Activated gamma-delta T cell treated with Interleukin-2 at 50 U/mL for 16 hours (primary cell): Measurements from ENCODE around the gene HSF4.

Source experiments
- DNase-seq: peaks from one replicate; pipeline ENCODE4 v3.0.0-alpha.2; 2020

HSF4 gene

DNA sequence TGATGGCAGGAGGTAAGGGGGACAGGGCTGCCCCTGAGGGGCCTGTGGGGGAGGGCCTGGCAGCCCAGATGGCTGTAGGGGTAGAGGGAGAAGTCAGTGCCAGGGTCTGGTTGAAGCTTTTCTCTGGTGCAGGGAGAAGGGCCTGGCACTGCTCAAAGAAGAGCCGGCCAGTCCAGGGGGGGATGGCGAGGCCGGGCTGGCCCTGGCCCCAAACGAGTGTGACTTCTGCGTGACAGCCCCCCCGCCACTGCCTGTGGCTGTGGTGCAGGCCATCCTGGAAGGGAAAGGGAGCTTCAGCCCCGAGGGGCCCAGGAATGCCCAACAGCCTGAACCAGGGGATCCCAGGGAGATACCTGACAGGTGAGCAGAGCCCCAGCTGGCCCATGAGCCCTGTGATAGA is 3.0 kb downstream of the HSF4 start:
- DNase-seq = no peak

DNA sequence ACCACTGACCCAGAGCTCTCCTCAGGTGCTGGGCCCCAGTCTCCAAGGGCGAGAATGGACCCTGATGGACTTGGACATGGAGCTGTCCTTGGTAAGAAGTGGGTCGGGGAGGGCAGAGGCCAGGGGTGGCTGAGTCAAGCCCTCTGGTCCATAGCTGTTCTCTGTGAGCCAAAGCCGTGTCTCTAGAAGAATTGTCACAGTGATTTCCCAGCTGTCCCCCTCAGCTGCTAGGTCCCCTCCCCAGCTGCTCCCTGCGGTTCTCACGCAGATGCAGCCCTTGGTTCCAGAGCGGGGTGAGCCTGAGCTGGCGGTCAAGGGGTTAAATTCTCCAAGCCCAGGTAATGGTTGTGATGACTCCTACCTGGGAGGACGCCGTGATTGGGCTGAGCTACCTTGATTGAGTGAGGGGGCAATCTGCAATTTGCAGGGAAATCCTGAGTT is 4.5 kb downstream of the HSF4 start:
- no peak for DNase-seq

DNA sequence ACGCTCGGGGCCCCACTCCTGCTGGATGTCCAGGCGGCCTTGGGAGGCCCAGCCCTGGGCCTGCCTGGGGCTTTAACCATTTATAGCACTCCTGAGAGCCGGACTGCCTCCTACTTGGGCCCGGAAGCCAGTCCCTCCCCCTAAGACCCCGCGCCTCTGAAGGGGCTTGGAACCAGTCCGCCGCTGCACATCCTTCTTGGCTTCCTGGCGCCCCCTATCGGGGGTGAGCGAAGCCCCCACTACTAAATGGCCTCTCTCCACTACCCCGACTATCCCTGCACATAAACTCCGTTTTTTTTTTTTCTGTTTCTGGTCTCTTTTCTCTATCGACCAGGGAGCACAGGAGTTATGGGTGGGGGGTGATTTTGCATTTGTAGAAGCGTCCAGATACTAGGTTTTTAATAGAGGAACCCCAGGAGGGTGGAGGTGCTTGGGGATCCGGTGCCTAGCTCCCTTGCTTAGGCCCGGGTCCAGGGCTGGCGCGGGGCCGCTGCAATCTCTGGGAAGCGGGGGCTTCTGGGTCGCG is 5.2 kb downstream of the HSF4 start:
- DNase-seq = no peak

DNA sequence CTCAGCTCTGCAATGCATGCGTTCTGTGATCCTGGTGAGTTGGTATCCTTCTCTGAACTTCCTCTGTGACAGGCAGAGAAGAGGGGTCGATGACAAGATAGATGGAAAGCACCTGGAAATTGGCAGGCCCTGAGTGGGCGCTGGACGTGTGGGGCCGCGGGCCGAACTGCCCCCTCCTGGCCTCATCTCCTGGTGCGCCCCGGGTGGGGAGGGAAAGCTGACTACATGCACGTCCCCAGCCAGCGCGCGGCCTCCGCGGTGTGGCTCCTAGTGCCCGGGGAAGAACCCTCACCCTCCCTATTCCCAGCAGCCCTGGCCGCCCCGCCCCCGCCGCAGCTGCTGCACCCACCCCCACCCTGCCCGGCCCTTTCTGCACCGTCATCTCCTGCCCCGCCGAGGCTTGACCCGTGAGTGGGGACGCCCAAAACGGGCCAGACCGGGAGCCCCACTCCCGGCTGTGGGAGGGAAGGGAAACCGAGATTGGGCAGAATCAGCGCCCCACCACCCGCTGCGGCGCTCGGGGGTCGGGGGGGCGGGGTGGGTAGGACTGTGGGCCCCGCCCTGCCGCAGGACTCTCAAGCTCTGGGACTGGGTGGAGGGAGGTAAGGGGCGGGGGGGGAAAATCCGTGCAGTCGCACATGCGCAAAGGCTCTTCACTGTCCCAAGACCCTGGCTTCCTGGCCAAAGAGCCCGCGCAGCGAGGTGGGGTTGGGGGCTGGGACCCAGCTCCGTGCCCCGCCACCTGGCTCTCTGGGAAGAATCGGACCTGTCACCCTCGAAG is 5.8 kb downstream of the HSF4 start, which contains the start of gene NOL3:
NOL3 (plus strand) TSS at position 371 of the 781 bp plus-strand sequence.
- DNase-seq = no peak

DNA sequence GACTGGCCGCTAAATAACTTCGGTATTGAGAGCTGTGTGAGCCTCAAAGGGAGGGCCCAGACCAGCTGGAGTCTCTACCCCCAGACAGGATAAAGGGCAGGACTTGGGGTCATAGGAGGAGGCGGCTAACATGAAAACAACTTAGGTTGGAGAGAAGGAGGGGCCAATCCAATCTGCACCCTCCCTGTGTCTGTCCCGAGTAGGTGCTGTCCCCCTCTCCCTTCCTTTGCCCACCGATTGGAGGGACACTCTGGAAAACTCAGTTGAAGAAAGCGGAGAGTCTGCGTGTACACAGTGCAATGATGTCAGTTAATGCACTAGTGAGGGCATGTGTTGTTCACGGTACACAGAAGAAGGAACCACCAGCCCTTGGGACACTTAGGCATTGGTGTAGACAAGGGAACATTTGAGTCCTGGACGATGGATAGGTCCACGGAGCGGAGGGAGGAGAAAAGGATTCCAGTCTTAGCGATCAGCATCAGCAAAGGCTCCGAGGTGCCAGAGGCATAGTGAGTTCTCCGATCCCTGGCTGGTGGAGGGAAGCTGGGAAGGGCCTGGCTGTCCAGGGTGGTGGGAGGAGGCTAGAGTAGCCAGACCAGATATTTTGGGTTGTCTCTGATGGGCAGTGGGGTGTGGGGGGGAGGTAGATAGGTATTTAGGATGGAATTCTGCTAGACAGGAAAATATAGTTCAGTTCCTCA is 6.6 kb downstream of the HSF4 start:
- no peak for DNase-seq

DNA sequence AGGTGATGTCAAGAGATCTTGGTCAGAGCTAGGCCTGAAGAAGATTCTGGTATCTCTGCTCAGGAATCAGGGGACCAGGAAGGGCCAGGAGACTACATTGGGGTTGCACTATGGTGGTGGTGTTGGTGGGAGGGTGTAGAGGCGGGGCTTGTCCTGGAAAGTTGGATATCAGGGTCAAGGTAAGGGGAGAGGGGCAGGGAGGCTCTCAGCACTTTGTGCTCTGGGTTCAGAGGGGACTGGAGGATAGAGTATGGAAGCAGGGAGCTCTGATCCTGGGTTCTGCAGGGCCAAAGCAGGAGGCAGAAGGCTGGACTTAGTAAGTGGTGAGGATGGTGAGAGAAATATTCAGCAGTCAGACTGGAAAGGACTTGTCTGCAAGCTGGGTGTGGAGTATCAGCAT is 8.8 kb downstream of the HSF4 start:
- no peak for DNase-seq

DNA sequence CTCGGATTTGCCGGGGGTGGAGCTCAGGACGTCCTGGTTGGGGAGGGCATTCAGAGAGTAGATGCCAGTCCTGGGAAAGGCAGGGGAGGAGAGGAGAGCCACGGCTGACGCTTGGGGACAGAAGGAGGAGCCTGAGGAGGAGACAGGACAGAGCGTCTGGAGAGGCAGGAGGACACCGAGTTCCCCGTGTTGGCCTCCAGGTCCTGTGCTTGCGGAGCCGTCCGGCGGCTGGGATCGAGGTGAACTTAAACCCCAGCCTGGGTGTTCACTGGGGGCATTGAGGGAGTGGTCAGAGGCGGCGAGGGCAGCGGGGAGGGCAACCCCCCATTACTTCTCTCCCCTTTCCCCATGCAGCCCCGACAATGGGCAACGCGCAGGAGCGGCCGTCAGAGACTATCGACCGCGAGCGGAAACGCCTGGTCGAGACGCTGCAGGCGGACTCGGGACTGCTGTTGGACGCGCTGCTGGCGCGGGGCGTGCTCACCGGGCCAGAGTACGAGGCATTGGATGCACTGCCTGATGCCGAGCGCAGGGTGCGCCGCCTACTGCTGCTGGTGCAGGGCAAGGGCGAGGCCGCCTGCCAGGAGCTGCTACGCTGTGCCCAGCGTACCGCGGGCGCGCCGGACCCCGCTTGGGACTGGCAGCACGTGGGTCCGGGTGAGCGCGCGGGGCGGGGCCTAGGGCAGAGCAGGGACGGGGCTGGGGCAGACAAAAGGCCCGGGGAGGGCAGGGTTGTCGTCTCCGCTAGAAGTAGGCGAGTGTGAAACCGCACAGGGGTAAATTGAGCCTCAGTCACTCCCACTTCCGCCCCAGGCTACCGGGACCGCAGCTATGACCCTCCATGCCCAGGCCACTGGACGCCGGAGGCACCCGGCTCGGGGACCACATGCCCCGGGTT is 9.5 kb downstream of the HSF4 start:
- DNase-seq = peak; percentile 59

DNA sequence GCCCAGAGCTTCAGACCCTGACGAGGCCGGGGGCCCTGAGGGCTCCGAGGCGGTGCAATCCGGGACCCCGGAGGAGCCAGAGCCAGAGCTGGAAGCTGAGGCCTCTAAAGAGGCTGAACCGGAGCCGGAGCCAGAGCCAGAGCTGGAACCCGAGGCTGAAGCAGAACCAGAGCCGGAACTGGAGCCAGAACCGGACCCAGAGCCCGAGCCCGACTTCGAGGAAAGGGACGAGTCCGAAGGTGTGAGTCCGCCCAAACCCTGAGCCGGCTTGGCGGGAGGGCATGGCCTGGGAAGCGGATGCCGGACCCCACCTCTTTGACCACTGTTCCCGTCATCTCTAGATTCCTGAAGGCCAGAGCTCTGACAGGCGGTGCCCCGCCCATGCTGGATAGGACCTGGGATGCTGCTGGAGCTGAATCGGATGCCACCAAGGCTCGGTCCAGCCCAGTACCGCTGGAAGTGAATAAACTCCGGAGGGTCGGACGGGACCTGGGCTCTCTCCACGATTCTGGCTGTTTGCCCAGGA is 10.2 kb downstream of the HSF4 start:
- DNase-seq = no peak

DNA sequence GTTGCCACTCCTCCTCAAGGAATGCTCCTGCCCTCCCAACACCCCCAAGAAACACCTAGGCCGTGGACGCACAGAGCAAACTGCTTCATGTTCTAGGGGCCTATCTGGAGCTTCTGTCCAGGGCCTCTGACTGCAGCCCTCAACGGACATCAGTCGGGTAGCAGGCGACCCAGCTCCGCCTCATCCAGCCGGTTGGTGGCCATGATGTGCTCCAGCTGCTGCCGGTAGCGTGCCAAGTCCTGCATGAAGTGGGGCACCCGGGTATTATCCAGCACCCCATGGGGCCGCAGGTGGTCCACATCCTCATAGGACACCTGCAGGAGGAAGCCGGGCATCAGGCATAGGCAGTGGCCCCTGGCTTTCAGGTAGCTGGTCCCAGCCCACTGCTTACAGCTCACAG is 12.1 kb downstream of the HSF4 start:
- DNase-seq = no peak

DNA sequence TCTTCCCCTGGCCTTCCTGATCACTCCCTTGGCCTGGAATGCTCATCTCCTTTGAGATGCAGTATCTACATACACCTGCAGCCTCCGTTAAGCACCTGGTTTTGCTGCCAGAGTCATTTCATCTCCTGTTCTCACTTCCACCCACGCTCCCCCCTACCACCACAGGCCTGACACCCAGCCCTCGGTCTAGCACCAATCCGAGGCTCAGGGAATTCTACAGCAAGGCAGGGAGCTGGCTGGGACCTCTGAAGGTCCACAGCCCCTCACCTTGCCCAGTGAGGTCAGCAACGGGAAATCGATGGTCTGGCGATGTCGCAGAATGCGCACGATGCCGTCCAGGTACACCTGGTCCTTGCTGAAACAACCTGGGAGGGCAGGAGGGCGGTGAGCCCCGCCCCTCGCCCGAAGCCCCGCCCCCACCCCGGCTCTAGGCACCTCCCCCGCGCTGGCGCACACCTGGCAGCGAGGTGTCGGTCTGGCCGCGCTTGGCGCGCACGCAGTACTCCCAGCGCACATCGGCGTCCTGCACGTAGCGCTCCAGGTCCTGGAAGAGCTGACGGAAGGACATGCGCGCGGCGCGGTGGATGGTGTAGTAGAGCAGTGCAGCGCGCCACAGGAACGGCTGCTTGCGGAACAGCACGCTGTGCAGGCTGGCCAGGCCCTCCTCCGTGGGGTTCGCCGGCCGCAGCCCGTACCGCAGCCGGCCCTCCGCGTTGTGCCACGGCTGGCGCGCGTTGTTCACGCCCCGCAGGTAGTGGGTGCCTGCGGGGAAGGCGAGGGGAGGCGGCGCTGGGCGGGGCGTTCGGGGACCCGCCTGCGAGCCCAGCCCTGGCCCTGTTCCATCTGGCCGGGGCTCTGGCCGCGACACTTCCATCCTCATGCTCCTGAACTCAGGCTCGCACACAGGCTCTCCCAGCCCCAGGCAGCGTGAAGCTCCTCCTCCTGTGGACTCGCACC is 13.5 kb downstream of the HSF4 start:
- DNase-seq = no peak

DNA sequence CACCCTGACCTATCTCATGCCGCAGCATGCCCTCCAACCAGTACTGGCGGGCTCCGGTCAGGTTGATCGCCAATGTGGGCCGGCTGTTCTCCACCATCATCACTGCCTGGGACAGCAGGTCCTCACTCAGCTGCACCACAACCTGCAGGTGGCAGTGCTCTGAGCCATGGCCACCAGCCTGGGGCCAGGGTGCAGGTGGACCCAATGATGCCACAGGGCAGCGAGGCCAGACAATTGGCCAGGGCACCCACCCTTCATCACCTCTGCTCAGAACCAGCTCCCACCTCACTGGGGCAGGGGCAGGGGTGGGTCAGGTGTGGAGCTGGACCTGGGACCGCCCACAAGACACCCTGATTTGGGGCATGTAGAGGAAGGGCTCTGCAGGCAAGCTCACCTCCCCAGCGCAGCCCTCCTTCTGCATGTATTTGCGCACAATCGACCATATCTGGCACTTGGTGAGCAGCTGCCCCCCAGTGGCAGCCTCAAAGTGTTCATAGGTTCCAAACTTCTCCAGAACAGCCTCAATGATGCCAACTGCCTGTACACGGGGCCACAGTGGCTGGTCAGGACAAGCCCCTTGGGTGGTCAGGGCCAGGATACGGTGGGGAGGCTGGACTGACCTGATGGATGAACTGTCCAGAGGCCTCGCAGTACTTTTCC is 15.0 kb downstream of the HSF4 start:
- no peak for DNase-seq

DNA sequence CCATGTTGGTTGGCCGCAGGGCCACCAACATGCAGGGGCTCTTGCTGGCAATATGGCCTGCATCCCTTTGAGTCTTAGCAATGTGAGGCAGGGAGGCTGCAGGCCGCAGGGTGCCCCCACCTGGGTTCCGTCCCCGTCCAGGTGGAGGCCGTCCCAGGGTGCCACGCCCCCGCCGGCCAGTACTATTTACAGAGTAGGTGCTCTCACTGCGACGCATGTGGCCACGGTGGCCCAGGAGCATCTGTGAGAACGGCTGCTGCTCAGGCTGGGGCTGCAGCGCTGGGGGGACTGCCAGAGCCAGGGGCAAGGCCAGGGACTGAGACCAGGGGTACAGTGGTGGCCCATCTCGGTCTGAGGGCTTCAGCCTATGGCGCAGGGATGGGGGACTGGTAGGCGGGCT is 15.6 kb downstream of the HSF4 start:
- DNase-seq = no peak

DNA sequence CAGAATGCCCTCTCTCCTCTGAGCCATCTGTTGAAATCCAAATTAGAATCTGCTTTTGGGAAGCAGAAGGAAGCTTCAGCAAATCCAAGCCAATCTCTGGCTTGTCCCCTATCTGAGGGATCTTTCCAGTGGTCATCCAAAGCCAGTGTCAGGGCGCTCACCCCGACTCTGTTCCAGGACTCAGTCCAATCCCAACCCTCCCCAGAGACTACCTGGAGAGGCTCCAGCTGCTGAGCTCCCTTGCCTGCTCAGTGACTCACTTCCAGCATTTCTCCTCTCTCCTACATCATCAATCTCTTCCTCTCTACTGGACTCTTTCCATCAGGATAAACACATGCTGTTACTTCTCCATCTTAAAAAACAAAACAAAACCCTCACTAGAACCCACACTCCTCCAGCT is 16.8 kb downstream of the HSF4 start:
- no peak for DNase-seq

DNA sequence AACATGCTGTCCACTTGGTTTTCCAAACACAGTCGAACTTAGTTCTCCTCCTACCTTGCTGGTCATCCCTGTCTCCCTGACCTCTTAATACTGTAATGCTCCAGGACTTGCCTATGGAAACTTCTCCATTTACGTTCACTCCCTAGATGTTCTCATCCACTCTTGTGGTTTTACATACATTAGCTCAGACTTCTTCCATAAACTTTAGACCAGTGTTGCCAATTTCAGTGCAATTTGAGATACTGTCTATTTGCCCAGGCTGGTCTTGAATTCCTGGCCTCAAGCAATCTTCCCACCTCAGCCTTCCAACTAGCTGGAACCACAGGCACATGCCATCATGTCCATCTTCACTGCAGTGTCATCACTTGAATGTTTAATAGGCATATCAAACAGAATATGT is 17.7 kb downstream of the HSF4 start:
- DNase-seq = no peak

DNA sequence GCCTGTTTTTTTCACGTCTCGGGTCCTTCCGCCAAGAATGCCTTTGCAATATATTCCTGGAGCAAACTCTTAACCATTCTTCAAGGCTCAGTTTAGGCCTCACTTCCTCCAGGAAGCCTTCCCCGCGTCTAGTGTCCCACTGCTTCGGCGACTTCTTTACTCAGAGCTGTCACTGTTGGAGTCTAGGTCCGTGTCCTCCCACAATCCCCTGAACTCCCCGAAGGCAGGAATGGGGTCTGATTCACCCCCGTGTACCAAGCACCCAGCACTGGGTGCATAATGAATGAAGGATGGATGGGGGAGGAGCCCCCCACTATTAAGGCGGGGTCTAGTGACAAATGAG is 18.7 kb downstream of the HSF4 start:
- DNase-seq = no peak

DNA sequence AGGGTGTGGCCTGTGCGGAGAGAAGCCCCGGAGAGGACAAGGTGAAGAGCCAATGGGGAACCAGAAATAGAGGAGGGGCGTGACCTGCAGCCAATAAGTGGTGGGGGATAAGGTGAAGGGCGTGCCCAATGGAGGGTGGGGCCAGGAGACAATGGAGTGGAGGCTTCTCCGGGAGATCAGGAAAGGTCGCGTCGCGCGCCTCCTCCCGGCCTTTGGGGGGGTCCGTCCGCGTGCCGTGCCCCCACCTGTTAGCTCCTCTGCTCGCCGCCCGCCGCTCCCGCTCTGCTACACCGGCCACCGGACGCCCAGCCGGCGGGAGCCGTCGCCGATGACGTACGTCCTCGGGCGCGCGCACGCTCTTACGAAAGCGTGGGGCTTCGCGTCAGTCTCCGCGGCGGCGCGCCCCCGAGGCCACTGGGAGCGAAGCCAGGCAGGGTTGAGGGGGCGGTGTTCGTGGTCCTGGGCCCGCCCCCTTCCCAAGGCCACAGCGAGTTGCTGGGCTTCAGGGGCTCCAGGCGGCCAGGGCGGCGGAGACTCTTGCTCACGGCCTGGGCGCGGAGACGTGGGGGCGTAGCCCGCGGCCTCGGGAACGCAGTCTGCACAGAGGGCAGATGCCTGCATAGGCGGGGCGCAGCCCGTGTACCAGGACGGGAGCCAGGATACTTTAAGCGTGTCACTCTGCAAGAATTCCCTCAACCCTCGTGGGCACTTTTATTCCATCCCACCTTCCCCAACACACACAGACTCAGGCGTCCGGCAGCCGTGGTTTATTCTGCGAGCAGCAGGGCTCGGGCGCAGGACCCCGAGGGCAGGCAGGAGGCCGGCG is 19.3 kb downstream of the HSF4 start, which contains the start of gene MATCAP1:
MATCAP1 (minus strand) TSS at position 337 of the 826 bp plus-strand sequence. CDS start 3,353 bp downstream, outside the sequence.
- peak; percentile 91 for DNase-seq

DNA sequence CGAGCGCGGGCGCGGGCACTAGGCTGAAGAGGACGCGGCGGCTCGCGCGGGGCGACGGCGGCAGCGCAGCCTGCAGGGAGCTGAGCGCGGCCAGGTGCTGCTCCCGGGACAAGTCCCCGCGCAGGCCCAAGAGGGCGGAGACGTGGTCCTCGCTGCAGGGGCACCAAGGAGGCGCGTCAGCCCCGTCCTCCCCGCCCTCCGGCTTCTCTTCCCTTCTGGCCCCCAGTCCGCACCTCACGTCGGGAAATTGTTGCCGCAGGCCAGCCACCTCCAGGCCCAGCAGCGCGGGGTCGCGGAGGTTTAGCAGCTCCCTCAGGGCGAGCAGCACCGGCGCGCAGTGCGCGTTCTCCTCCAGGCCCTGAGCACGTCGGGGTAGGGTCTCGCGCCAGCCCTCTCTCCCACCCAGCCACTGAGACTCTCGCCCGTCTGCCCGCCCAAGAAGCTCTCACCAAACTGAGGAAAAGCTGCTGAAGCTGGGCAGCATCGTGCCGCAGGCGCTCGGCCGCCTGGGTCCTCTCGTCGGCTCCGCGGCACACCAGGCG is 20.0 kb downstream of the HSF4 start:
- no peak for DNase-seq

DNA sequence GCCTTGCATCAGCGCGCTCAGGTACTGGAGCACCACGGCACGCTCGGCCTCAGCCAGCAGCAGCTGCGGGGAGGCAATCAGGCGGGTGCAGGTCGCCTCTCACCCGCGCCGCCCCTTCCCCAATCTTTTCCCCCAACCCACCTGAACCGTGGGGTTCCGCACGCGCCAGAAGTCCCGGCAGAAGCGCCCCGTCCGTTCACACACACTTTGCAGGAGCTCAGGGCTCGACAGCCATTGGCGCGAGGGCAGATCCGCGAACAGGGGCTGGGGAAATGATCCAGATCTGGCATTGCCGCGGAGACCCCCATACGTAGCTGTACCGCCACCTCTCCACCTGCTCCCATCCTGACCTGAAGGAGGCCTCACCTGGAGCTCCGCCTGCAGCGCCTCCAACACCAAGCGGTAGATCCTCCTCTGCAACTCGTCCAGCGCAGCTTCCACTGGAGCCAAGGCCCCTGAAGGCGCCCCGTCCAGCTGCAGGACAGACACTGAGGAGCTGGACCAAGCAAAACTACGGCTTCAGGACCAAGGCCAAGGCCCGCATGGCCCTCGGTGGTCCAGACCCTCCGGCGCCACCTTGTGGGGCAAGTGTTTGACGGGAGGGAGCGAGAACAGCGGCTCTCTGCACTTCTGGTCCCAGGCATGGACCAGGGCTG is 20.6 kb downstream of the HSF4 start:
- DNase-seq = peak; percentile 85

DNA sequence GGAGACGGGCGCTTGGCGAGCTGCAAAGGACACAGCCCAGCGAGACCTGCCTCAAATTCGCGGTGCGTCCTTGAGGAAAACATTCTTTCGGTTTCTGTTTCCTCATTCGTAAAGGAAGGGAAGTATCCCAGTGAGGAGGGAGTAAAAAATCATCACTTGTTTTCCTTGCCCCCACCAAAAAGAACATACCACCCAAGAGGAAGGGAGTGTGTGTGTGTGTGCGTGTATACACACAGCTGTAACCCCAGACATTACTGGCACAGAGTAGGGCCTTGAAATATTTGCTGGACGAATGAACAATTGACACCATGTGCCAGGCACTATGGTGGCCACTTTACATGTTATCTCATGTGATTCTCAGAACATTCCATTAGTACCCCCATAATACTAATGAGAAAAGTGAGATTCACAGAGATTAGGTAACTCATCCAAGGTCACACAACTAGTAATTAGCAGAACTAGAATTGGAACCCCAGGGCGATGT is 21.1 kb downstream of the HSF4 start:
- DNase-seq = no peak
